Measurements from ENCODE around the gene B3GAT1. TPM values are rescaled to one million over a fixed set of nuclear protein-coding genes. Genes with fewer than 3 reads are reported as not detected.

B3GAT1 gene
- total RNA-seq, 2 experiments from 2014 or later: 0.33 to 0.61 TPM

GRCh38 chr11:134373591-134374052 is 38.4 kb downstream of the B3GAT1 start:
- H3K4me3 Mint-ChIP-seq: no peak overlapping the region
- H3K27ac Mint-ChIP-seq: no peak overlapping the region
- H3K4me1 Mint-ChIP-seq: no peaks in the 10 kb centered on the region
- no peak for ATAC-seq
- DNase-seq: no peak
- H3K9me3 Mint-ChIP-seq (ENCODE audit: low read depth): no peaks in the 10 kb centered on the region
- no peaks in the 10 kb centered on the region for H3K36me3 Mint-ChIP-seq
- no peaks in the 10 kb centered on the region for H3K27me3 Mint-ChIP-seq
- CTCF ChIA-PET: no interaction called here

GRCh38 chr11:134372961-134373360 is 39.1 kb downstream of the B3GAT1 start:
- DNase-seq (no peak), ATAC-seq (no peak)
- H3K4me1 Mint-ChIP-seq: no peaks in the 10 kb centered on the region
- H3K36me3 Mint-ChIP-seq: no peaks in the 10 kb centered on the region
- no peak overlapping the region for H3K4me3 Mint-ChIP-seq
- H3K27me3 Mint-ChIP-seq: no peaks in the 10 kb centered on the region
- no peak overlapping the region for H3K27ac Mint-ChIP-seq
- CTCF ChIA-PET: no interaction called here
- H3K9me3 Mint-ChIP-seq (ENCODE audit: low read depth): no peaks in the 10 kb centered on the region

GRCh38 chr11:134372536-134372935 is 39.5 kb downstream of the B3GAT1 start:
- Mint-ChIP-seq H3K36me3 (no peaks in the 10 kb centered on the region), H3K4me3 (no peak overlapping the region), H3K27ac (no peak overlapping the region), H3K27me3 (no peaks in the 10 kb centered on the region), H3K9me3 (ENCODE audit: low read depth) (no peaks in the 10 kb centered on the region), H3K4me1 (no peaks in the 10 kb centered on the region)
- DNase-seq (no peak), ATAC-seq (no peak)
- CTCF ChIA-PET: no interaction called here

DNA sequence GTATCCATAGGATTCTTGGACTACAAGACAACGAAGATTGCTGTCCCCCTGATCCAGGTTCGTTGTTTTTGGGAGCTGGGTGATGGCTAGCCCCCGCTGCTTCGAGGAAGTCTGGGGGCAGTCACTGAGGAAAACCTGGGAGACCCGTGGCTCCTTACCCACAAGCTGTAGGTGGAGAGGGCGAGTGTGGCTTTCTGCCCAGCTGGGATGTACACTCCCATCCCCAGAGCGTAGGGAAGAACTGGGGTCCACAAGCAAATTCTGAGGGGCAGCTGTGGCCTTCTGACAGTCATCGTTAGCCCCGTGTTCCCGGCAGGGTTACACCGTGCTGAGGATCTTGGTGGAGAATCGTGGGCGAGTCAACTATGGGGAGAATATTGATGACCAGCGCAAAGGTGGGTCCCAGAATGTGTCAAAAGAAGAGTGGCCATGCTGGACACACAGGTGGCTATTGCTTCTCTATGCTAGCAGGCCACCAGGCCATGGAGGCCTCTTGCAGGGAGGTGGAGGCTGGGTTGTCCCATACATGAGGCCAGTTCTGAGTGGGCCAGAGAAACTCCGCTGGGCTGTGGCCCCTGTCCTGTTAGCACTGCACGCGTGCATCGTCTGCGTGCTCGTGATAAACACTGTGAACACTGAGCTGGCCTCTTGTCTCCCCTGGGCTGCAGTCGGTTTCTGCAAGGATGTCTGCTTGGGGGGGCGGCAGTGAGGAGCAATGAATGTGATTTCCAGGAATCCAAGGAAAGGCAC is 40.4 kb downstream of the B3GAT1 start:
- Mint-ChIP-seq H3K4me3 (no peak overlapping the region), H3K27ac (no peak overlapping the region), H3K9me3 (ENCODE audit: low read depth) (no peaks in the 10 kb centered on the region), H3K27me3 (no peaks in the 10 kb centered on the region), H3K36me3 (no peaks in the 10 kb centered on the region), H3K4me1 (no peaks in the 10 kb centered on the region)
- DNase-seq (no peak), ATAC-seq (no peak)
- CTCF ChIA-PET: no interaction called here

GRCh38 chr11:134370526-134371435 is 41.3 kb downstream of the B3GAT1 start:
- no peaks in the 10 kb centered on the region for H3K27me3 Mint-ChIP-seq
- no peaks in the 10 kb centered on the region for H3K36me3 Mint-ChIP-seq
- no peaks in the 10 kb centered on the region for H3K9me3 Mint-ChIP-seq (ENCODE audit: low read depth)
- no peak overlapping the region for H3K27ac Mint-ChIP-seq
- no peaks in the 10 kb centered on the region for H3K4me1 Mint-ChIP-seq
- ATAC-seq (no peak), DNase-seq (no peak)
- CTCF ChIA-PET: no interaction called here
- H3K4me3 Mint-ChIP-seq: no peak overlapping the region

GRCh38 chr11:134369656-134370525 is 42.2 kb downstream of the B3GAT1 start:
- H3K36me3 Mint-ChIP-seq: no peaks in the 10 kb centered on the region
- CTCF ChIA-PET: no interaction called here
- no peak overlapping the region for H3K27ac Mint-ChIP-seq
- H3K4me1 Mint-ChIP-seq: no peaks in the 10 kb centered on the region
- H3K9me3 Mint-ChIP-seq (ENCODE audit: low read depth): no peaks in the 10 kb centered on the region
- H3K4me3 Mint-ChIP-seq: no peak overlapping the region
- no peak for ATAC-seq
- no peaks in the 10 kb centered on the region for H3K27me3 Mint-ChIP-seq
- no peak for DNase-seq

DNA sequence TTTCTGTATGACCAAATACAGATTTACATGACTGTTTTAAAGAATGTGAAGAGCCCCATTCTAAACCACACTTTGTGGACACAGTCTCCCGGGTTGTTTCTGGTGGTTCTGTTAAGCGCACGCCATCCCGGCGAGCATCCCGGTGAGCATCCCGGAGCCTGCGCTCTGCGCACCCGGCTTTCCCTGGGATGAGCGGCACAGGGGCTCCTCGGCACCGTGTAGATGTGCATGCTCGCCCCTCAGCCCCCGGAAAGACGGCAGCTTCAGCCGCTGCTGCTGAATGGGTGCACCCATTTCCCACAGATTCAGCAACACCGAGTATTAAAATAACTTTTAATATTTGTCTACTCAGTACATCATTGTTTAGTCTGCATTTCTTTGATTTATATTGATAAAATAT is 44.3 kb downstream of the B3GAT1 start:
- DNase-seq: no peak

GRCh38 chr11:134366254-134366653 is 45.8 kb downstream of the B3GAT1 start:
- Mint-ChIP-seq H3K36me3 (no peaks in the 10 kb centered on the region), H3K27me3 (peaks cover 4% of the 10 kb centered on the region), H3K4me3 (no peak overlapping the region), H3K9me3 (ENCODE audit: low read depth) (no peaks in the 10 kb centered on the region), H3K27ac (no peak overlapping the region), H3K4me1 (peaks cover 3% of the 10 kb centered on the region)
- CTCF ChIA-PET: no interaction called here
- DNase-seq (no peak), ATAC-seq (no peak)

More for the DNA sequence above, 44.3 kb downstream of the B3GAT1 start:
- Mint-ChIP-seq H3K27me3 (no peaks in the 10 kb centered on the region), H3K4me1 (no peaks in the 10 kb centered on the region), H3K9me3 (ENCODE audit: low read depth) (no peaks in the 10 kb centered on the region), H3K36me3 (no peaks in the 10 kb centered on the region), H3K4me3 (no peak overlapping the region), H3K27ac (no peak overlapping the region)
- ATAC-seq: no peak
- CTCF ChIA-PET: no interaction called here

DNA sequence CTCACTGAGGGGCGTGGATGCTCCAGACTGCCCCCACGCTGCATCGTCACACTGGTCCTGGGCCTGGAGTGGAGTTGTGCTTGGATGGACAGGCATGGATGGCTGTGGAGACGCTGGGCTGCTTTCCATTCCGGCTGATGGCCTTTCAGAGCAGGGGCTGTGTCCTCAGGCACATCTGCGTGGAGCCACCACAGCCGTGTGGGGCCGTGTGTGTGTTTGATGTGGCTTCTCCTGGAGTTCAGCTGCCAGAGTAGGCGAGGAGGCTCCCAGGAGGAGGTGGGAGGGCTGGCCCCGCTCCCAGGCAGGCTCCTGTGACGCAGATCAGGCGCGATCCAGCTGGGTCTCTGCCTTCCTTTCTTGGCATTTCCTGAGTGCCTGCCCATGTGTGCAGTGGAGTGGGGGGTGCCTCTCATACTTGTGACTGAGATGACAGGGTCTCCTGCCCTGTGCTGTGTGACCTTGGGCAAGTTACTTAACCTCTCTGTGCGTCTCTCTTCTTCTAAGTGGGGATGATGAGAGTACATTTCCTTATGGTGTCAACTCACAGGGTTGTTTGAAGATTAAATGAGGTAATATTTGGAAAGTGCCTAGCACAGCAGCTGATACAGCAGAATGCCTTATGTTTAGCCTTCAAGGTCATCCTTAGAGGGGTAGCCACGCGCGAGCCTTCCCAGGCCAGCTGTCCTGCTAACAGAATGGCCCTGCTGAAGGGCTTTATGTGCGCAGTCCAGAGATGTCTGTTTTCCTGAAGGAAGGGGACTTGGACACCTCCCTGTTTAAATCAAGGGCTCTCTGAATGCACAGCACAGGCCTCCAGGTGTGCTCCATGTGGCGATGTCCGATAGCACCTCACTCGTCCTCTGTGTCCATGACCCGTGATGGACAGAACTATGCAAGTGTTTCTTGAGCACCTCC is 46.8 kb downstream of the B3GAT1 start:
- Mint-ChIP-seq H3K36me3 (no peaks in the 10 kb centered on the region), H3K4me3 (no peak overlapping the region), H3K4me1 (peaks cover 6% of the 10 kb centered on the region), H3K27me3 (peaks cover 4% of the 10 kb centered on the region), H3K9me3 (ENCODE audit: low read depth) (no peaks in the 10 kb centered on the region), H3K27ac (no peak overlapping the region)
- ATAC-seq (no peak), DNase-seq (no peak)
- CTCF ChIA-PET: no interaction called here

- peaks cover 14% of the 10 kb centered on the region for H3K4me1 Mint-ChIP-seq
- DNase-seq: no peak
- CTCF ChIA-PET: no interaction called here
- no peak for ATAC-seq
- H3K36me3 Mint-ChIP-seq: no peaks in the 10 kb centered on the region
- no peak overlapping the region for H3K27ac Mint-ChIP-seq
- H3K27me3 Mint-ChIP-seq: peaks cover 4% of the 10 kb centered on the region
- no peak overlapping the region for H3K4me3 Mint-ChIP-seq
- no peaks in the 10 kb centered on the region for H3K9me3 Mint-ChIP-seq (ENCODE audit: low read depth)
Measured at GRCh38 chr11:134364261-134364660, 47.8 kb downstream of the B3GAT1 start.

DNA sequence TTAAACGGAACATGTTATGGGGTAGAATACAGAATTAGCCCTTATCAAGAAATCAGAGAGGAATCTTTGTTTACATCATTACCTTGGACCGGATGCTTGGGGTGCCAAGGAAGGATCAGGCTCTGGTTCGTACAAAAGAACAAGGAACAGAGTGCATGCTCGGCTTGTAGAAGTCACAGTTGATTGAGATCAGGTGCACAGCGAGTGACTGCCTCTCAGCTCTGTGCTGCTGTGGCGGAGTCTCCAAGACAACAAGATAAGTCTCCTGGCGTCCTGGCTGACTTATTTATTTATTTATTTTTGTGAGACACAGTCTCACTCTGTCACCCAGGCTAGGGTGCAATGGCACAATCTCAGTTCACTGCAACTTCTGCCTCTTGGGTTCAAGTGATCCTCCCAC is 48.5 kb downstream of the B3GAT1 start:
- Mint-ChIP-seq H3K4me3 (no peak overlapping the region), H3K27ac (no peak overlapping the region), H3K4me1 (peaks cover 14% of the 10 kb centered on the region), H3K27me3 (peaks cover 4% of the 10 kb centered on the region), H3K36me3 (no peaks in the 10 kb centered on the region), H3K9me3 (ENCODE audit: low read depth) (no peaks in the 10 kb centered on the region)
- DNase-seq (no peak), ATAC-seq (no peak)
- CTCF ChIA-PET: no interaction called here

DNA sequence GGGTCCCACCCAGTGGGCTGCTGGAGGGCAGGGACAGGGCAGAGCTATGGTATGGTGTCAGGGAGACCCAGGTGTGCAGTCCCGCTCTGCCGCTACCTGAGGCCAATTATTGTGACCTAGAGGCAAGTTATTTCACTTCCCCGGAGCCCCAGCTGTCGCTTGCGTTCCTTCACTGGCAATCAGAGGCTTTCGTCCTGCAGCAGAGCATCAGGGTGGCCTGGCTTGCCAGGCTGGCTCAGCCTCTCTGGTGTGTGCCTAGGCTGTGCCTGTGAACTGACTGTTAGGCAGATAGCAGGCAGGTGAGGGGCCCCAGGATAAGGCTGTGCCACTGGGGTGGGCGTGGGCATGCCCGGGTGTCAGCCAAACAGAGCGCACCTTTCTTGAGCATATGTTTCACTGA is 48.9 kb downstream of the B3GAT1 start:
- Mint-ChIP-seq H3K4me1 (peaks cover 14% of the 10 kb centered on the region), H3K27ac (no peak overlapping the region), H3K9me3 (ENCODE audit: low read depth) (no peaks in the 10 kb centered on the region), H3K27me3 (peaks cover 4% of the 10 kb centered on the region), H3K36me3 (no peaks in the 10 kb centered on the region), H3K4me3 (no peak overlapping the region)
- ATAC-seq (no peak), DNase-seq (no peak)
- CTCF ChIA-PET: no interaction called here

All from activated CD8-positive, alpha-beta memory T cell treated with anti-CD3 and anti-CD28 coated beads, Interleukin-2, amount 10 ng/mL, durations not matched to agents 7 days and 5 days (primary cell).